GM18861 (cell line): ENCODE results near the gene RPUSD4.
"Not testable (repeated sequence)": the region's sequence is repeated elsewhere in the genome, so short reads cannot be mapped to it uniquely, and the experiment has no call there.

ENCODE experiments used
- ATAC-seq: cut with Tn5 transposase; IDR thresholded peaks from one replicate; pipeline ENCODE4 v1.9.1; 2021; ENCODE audit not compliant: unreplicated experiment

Gene RPUSD4, protein sequence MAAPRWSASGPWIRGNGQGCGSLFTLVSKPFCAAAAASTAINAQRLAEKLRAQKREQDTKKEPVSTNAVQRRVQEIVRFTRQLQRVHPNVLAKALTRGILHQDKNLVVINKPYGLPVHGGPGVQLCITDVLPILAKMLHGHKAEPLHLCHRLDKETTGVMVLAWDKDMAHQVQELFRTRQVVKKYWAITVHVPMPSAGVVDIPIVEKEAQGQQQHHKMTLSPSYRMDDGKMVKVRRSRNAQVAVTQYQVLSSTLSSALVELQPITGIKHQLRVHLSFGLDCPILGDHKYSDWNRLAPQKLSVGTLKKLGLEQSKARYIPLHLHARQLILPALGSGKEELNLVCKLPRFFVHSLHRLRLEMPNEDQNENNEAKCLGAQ

DNA sequence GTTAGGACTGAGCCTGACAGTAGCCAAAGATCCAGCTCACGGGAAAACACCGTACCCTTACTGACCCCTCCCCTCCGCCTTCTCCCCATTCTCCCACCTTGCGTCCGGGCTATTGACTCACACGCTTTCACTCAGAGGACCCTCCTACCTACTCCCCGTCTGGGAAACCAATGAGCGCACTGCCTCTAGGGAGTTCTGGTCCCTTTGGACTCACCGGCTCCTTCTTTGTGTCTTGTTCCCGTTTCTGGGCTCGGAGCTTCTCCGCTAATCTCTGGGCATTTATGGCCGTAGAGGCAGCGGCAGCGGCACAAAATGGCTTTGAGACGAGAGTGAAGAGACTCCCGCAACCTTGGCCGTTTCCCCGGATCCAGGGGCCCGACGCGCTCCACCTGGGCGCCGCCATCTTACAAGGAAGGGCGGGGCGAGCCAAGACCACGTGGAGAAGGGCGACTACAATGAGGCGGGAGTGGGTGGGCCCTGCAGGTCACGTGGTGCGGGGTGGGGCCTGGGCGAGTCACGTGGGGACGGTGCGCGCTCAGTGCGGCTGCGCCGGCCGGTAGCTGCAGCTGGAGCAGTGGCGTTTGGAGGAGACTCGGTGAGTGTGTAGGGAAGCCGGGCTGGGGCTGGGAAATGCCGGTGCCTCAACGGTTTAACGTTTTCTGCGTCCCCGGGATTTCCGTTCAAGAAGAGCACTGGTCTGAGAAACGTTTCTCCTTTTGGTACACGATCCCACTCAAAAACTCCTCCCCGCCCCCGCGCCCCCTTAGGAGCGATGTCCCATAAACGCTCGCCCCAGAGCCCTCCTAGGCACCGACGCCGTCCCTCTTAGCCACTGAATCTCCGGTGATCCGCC is at the start of gene RPUSD4, which contains the start of gene FAM118B:
RPUSD4 (minus strand) TSS at position 415 of the 853 bp plus-strand sequence; CDS start at position 403, 12 bp downstream.
FAM118B (plus strand) TSS at position 547 of the 853 bp plus-strand sequence. CDS start 23,220 bp downstream, outside the sequence.
- peak; percentile 85 for ATAC-seq

- ATAC-seq = no peak
Measured at GRCh38 chr11:126257764-126258163, 46.3 kb upstream of the RPUSD4 start.

DNA sequence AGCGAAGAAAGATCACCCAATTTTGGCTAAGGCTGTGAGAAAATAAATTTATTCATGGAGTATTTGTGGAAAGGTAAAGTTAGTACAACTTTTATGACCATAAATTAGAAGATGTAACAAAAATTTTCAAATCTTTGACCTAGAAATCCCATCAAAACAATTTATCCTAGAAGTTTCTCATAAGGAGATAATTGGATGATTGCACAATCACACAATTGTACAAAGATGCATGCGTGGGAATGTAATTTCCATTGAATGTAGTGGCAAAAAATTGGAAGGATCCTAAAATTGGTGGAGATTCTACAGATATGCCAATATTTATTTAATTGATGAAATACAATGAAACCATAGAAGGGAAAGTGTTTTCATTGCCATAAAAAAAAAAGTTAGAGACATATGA is 45.7 kb upstream of the RPUSD4 start:
- no peak for ATAC-seq

GRCh38 chr11:126256216-126256615 is 44.8 kb upstream of the RPUSD4 start:
- no peak for ATAC-seq

- not testable (repeated sequence) for ATAC-seq
Measured at GRCh38 chr11:126255507-126255906, 44.1 kb upstream of the RPUSD4 start.

DNA sequence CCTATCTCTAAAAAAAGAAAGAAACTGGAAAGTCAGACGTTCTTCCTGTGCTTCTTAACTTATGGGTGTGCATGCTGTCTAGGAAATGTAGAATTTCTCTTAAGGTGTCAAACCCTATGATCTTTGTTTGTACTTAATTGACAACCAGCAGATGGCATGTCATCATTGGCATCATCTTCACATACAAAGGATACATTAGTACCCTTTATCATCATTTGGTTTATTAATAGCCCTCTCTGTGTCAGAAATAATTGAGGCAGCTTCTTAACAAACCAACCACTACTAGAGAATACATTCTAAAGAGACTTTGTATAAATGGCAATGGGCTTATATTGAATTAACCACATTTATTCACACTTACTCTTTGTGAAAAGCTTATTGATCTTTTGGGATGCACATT is 43.4 kb upstream of the RPUSD4 start:
- no peak for ATAC-seq

DNA sequence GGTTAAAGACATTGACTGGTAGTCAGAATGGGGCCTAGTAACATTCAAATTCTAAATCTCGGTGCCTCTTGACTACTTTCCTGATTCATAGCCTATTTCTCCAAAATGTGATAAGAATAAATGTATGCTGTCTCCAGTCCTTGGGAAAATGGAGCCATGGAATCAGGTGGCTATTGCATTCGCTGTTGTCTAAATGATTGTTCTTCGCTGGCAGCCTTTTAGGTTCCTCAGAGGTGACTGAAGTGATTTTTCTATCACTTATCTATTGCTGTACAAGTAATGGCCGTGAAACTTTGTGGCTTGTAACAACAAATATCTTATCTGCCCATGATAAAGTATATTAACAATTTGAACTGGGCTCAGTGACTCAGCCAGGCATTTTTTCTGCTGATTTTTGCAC is 41.8 kb upstream of the RPUSD4 start:
- no peak for ATAC-seq

- ATAC-seq = no peak
Measured at GRCh38 chr11:126246636-126247035, 35.2 kb upstream of the RPUSD4 start.

- no peak for ATAC-seq
Measured at GRCh38 chr11:126233391-126233790, 21.9 kb upstream of the RPUSD4 start.

DNA sequence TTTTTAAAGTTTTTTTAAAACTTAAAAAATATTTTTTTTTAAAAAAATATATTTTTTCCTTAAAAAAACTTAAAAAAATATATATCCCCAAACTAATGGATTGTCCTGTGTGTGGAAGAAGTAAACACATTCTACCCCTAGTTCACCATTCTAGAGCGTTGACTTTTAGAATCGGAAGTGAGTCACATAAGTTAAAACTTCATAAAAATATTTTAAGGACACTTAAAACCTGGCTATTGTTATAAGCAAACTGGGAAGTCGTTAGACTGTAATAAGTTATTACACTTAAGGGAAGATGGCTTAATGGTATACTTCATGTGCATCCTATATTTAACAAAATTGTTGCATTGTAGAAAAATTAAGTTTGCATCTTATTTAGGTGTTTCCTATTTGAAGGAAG is 21.2 kb upstream of the RPUSD4 start:
- no peak for ATAC-seq

DNA sequence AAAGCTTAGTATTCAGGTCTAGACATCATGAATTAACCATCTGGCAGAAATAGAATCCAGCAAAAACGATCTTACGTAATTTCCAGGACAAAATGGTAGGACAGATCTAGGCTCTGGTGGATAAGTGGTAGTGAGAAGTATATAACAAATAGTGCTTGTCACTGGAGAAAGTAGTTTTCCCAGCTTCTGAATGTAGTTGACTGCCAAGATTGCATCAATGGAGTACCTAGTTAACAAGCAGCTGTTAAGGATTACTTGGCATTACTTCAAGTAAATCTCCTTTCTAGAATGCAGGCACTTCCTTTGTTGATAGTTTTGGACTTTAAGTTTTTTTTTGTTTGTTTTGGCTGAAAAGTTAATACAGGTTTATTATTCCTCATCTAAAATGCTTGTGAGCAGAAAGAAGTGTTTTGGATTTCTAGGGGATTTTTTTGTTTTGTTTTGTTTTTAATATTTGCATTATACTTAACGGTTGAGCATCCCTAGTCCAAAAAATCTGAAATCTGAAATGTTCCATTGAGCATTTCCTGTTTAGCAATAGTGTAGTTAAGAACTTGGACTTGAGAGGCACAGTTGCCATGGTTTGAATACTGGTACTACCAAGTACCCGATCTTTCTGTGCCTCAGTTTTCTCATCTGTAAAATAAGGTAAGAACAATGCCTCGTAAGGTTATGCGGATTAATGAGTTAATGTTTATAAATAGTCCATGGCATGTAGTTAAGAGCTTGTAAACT is 20.4 kb upstream of the RPUSD4 start:
- ATAC-seq = no peak

- ATAC-seq = no peak
Measured at GRCh38 chr11:126229858-126230540, 18.5 kb upstream of the RPUSD4 start.

DNA sequence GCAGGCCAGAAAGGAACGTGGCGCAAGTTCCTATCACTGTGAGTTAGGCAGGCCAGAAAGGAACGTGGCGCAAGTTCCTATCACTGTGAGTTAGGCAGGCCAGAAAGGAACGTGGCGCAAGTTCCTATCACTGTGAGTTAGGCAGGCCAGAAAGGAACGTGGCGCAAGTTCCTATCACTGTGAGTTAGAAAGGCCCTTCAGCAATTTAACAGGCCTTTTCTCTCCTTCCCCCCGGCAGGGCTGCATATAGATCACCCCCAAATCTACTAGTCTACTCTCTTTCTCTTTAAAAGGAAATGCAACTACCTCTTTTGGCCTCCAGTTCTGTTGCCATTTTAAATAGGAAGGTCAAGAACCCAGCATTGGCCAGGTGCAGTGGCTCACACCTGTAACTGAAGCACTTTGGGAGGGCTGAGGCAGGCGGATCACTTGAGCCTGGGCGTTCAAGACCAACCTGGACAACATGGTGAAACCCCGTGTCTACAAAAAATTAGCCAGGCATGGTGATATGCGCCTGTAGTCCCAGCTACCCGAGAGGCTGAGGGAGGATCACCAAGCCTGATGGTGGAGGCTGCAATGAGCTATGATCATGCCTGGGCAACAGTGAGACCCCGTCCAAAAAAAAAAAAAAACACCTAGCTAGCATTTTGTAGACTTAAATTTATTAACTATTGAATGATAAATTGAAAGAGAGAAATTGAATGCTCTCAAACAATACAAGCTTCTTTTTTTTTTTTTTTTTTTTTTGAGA is 15.1 kb upstream of the RPUSD4 start:
- no peak for ATAC-seq

DNA sequence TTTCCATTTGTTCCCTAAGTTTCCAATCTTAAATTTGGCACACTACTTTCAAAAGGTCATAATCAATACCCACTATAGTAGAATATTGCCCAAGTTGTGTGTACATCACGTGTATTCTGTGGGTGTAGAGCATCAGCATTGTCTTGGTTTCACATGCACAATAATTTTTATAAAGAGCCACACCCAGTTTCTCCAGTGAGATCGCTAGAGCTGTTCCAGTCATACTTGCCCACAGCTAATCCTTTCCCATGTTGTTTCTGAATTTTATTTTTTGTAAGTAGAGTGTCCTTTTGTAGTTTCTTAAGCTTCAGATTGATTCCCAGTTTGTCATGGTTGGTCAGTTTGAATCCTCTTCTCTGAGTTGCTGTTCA is 13.8 kb upstream of the RPUSD4 start:
- ATAC-seq = no peak

DNA sequence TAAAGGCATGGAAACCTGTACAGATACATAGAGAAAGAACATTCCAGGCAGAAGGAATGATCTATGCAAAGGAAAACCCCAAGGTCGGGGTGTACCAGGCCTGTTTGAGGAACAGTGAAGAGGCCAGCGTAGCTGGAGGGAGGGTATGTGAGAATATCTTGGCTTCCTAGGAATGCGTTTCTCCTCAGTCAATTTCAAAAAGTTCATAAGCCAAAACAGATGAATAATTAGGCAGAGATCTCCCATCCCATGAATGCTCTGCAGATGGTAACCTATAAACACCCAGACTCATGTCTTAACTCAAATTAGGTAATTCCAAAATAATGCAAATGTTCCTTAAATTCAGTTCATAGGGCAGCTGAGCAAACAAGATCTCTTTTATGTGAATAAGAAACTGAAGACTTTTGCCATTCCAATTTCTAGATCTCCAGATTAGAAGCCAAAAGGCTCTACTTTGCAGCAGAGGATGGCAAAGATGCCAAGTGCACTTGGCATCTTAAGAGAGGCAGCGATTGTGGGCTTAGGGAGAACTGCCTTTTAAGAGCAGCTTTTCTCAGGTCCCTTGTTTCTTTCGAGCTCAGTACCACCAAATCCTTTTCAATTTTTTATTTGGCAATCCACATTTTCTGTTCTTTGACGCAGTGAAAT is 13.3 kb upstream of the RPUSD4 start:
- no peak for ATAC-seq

DNA sequence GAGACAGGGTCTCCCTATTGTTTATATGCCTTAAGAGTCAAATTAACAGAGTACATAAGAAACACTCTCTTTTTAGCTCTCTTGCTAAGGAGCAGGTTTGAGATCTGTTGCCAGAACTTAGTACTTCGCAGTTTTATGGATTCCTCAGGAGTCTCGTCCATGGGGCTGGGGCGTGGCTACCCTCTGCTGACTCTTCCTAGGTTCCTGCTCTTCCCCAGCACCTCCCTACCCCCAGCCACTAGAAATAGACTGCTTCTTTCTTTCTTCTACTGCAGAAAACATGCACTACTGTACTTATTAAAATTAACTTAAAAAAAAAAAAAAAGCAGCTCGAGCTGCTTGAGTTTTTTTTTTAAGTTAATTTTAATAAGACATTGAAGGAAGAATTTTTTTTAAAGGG is 8.1 kb upstream of the RPUSD4 start:
- ATAC-seq = no peak

- ATAC-seq = no peak
Measured at GRCh38 chr11:126217491-126217890, 6.0 kb upstream of the RPUSD4 start.

DNA sequence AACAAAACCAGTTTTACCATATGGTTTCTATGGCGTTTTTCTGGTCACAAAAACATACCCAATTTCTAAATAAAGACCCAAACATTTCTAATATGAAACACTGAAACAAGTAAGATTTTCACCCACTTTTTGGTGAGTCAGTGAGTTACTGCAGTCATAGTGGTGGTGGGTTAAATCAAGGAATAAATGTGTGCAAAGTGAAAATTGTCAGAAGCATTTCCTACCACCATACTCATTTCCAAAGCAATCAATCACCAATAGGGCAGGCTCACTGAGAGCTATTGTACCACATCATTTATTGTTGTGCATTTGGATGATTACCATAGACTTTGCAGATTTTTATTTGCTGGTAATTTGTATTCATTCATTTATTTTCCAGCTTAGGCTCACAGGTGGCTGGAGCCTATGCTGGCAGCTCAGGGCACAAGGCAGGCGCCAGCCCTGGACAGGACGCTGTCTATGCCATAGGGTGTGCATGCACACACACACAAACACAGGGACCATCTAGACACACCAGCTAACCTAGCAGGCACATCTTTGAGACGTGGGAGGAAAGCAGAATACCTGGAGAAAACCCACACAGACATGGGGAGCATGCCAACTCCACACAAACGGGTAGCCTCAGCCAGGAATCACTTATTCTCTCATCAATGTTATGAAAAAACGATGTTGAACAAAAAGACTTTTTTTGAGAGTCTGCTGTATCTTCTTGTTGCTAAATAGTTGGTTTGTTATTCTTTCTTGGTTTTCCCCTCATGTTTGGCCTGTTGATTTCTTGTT is 5.3 kb upstream of the RPUSD4 start:
- ATAC-seq = no peak

DNA sequence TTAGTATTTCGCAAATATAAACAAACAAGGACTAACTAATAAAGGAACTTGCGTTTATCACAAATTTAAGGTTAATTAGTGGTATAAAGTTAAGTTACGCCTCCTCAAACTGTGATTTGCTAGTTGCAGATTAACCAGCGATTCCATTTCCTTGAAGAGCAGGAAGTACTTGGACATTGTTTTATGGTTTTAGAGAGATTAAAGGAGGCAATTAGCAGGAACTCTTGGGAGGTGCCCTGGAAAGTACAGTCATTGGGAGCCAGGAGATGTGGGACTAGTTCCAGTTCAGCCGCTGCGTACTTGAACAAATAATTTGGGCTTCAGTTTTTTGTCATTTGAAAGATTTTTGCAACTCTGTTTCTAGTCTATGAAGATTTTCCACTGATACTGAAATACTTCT is 3.4 kb upstream of the RPUSD4 start:
- no peak for ATAC-seq
